OCI-LY7 (cell line): ENCODE data around the gene DNAH6.

Source experiments
- CTCF ChIP-seq: fragments of 200-600 bp; sonication (generic); conservative IDR thresholded peaks from 2 replicates; pipeline ENCODE4 v1.5.1; 2014; ENCODE audit warnings: mild to moderate bottlenecking, antibody characterized with exemption, low read length, moderate library complexity, mixed read lengths
- EZH2phosphoT487 ChIP-seq: fragments of 200-600 bp; sonication (generic); IDR thresholded peaks from 2 replicates; pipeline ENCODE4 v1.6.1; 2018; ENCODE audit warnings: low read depth, borderline replicate concordance, mild to moderate bottlenecking, mixed run types, antibody characterized with exemption, low read length, moderate library complexity, mixed read lengths

DNA sequence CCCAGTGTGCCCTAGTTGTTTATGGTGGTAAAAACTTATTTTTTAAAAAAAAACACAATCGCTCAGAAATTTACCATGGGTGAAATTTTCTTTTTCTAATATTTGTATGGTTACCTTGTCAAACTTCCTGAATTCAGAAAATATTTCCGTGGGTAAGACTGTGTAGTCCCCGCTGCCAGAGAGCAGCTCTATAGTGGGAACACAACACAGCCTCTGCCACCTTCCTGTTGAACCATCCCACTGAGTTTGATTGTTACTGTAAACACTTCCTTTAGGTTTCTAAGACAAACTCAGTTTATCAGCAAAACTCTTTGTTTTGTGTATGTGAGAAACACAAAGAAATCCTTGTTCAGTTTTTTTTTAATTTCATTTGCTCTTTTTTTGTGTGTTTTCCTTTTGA lies 17.9 kb downstream of the DNAH6 start:
- TF ChIP-seq CTCF: no peak
- TF ChIP-seq EZH2phosphoT487: no peak
